ENCODE data around the gene CYP4F22. TPM values are rescaled to one million over a fixed set of nuclear protein-coding genes. Genes with fewer than 3 reads are reported as not detected.

Gene CYP4F22
- total RNA-seq = 0.24 TPM
- long read RNA-seq, partial matches to known transcripts = 0 of 1 reads
- long read RNA-seq, other reads (novel, unspliced or antisense) = 1 of 1 reads

DNA sequence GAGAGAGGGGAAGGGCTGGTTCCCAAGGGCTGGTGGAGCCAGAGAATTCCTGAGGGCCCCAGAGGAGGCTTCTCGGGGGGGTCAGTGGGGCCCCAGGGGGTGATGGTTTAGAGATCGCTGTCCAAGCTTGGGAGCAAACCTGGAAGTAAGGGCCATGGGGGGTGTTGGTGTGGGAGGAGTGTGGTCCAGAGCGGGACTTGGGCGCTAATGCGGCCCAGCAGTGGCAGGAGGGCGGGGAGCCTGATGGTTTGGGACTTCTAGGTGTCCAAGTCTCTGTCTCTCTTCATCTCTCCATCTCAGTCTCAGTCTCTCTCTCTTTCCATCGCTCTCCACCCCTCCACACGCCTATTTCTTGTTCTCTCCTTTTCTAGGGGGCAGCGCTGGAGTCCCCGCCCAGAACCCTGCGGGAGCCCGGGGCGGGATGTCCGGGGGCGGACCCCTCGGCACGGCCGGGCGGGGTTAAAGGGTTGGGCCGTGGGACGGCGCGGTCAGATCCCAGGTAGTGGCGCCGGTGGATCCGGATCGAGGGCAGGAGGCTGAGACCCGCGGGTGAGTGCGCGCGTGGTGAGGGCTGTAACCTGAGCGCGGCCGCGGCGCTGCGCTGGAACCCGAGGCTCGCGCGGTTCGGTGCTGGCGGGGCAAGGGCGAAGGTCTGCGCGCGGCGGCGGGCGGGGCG lies at the start of gene CYP4F22:
TSS of gene CYP4F22 (plus strand) at position 491 of the 676 bp plus-strand sequence. CDS start 16,812 bp downstream, outside the sequence.
- TF ChIP-seq, protein P1, sequence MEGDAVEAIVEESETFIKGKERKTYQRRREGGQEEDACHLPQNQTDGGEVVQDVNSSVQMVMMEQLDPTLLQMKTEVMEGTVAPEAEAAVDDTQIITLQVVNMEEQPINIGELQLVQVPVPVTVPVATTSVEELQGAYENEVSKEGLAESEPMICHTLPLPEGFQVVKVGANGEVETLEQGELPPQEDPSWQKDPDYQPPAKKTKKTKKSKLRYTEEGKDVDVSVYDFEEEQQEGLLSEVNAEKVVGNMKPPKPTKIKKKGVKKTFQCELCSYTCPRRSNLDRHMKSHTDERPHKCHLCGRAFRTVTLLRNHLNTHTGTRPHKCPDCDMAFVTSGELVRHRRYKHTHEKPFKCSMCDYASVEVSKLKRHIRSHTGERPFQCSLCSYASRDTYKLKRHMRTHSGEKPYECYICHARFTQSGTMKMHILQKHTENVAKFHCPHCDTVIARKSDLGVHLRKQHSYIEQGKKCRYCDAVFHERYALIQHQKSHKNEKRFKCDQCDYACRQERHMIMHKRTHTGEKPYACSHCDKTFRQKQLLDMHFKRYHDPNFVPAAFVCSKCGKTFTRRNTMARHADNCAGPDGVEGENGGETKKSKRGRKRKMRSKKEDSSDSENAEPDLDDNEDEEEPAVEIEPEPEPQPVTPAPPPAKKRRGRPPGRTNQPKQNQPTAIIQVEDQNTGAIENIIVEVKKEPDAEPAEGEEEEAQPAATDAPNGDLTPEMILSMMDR (IDR thresholded peaks at IDR 0.05) = no peak
- intact Hi-C loops (cut with DNase I) = no loop called here
- DNase-seq (no peak), ATAC-seq (no peak)
- no peak within 1 kb of the TSS for H3K27ac ChIP-seq
- H3K36me3 ChIP-seq = no peaks in the 10 kb centered on the region
- no peaks in the 10 kb centered on the region for H3K9me3 ChIP-seq
- H3K27me3 ChIP-seq (ENCODE audit: low read depth) = peaks cover 49% of the 10 kb centered on the region
- no peaks in the 10 kb centered on the region for H3K4me1 ChIP-seq
- peak within 1 kb of the TSS; percentile 31 for H3K4me3 ChIP-seq

DNA sequence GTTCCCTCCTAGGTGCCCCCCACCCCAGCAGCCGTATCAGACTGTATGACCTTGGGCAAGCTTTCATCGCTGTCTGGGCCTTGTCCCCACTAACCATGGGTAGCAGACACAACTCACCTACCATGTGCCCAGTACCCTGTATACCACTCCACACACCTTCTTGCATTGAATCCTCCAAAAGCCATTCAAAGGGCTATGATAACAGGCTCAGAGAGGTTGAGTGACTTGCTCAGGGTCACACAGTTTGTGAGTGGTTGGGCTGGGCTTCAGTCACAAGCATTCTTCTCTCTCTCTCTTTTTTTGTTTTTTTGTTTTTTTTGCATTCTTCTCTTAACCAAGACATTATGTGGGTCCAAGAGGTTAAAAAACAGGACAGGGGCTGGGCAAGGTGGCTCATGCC lies 46.6 kb upstream of the CYP4F22 start:
- intact Hi-C loops (cut with DNase I) = no loop called here
- Histone ChIP-seq H3K27me3 (ENCODE audit: low read depth) (peaks cover 24% of the 10 kb centered on the region), H3K4me3 (no peak overlapping the region), H3K9me3 (no peaks in the 10 kb centered on the region), H3K36me3 (no peaks in the 10 kb centered on the region), H3K27ac (no peak overlapping the region), H3K4me1 (peaks cover 5% of the 10 kb centered on the region)
- DNase-seq (no peak), ATAC-seq (no peak)
- TF ChIP-seq, protein P1 (IDR thresholded peaks at IDR 0.05) = no peak

DNA sequence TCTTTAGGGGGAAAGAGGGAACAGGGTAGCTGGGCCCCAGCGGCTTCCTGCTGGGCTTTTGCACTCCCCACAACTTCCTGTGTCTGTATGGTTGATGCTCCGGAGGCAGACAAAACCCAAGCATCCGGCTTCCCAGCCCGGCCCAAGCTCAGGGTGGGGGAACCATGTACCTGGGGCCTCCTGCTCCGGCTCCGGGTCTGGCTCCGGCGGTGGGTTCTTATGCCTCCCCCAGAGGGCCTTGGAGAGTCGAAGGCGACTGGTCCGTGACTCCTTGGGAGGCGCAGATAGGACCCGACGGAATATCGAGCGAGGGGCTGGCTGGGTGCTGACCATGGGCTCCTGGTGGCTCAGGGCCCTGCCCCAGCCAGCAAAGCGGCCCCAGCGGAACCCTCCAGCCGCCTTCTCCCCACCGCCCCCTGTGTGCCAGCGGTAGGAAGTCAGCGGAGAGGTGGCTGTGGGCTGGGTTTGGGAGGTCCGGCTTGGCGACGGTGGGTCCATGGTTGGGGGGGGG lies 44.4 kb upstream of the CYP4F22 start:
- Histone ChIP-seq H3K27me3 (ENCODE audit: low read depth) (peaks cover 13% of the 10 kb centered on the region), H3K27ac (peak overlapping the region; percentile 80), H3K9me3 (no peaks in the 10 kb centered on the region), H3K4me1 (peaks cover 12% of the 10 kb centered on the region), H3K4me3 (peak overlapping the region; percentile 54), H3K36me3 (no peaks in the 10 kb centered on the region)
- DNase-seq (peak; percentile 64), ATAC-seq (peak; percentile 73 to 83)
- intact Hi-C loops (cut with DNase I) = no loop called here
- TF ChIP-seq, protein P1 (IDR thresholded peaks at IDR 0.05) = no peak

DNA sequence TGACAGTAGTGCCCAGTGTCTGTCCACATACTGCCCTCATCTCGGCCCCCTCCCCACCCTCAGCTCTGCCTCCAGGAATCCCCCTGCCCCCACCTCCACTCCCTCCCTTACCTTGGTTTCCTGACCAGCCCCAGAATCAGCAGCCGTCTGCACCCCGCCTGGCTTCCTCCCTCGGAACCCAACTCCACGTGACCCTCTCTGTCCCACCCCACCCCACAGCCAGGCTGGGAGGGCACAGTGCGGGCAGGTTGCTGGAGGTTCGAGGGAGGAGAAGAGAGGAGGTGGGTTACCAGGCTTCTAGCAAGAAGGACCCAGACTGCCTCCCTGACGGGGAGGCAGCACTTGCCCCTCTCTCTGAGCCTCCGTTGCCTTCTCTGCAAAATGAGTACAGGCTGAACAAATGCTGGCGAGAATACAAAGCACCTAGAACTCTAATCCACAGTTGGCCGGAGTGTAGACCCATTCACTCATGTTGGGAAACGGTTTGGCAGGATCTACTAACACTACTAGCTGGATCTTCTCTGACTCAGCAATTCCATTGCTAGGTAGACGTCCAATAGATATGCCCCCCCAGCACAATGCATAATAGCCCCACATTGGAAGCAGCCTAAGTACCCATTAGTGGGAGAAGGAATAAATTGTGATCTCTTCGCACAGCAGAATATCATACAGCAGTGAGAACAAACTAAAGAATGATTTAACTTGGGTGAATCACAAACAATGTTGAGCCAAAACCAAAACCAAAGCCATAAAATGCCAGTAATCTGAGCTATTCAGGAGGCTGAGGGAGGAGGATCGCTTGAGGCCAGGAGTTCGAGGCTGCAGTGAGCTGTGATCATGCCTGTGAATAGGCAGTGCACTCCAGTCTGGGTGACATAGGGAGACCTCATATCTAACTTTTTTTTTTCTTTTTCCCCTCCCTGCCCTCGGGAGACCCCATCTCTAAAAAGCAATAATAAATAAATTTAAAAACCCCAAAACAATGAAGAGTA lies 43.6 kb upstream of the CYP4F22 start, which contains the start of gene RASAL3:
TSS of gene RASAL3 (minus strand) at position 151 of the 992 bp plus-strand sequence. CDS start 186 bp downstream, outside the sequence.
- H3K4me3 ChIP-seq = peak within 1 kb of the TSS; percentile 54
- ATAC-seq = peak; percentile 69 to 75
- TF ChIP-seq, protein P1 (IDR thresholded peaks at IDR 0.05) = no peak
- H3K36me3 ChIP-seq = no peaks in the 10 kb centered on the region
- intact Hi-C loops (cut with DNase I) = no loop called here
- peak; percentile 59 for DNase-seq
- peaks cover 18% of the 10 kb centered on the region for H3K27me3 ChIP-seq (ENCODE audit: low read depth)
- H3K27ac ChIP-seq = peak within 1 kb of the TSS; percentile 80
- peaks cover 18% of the 10 kb centered on the region for H3K4me1 ChIP-seq
- no peaks in the 10 kb centered on the region for H3K9me3 ChIP-seq
